Measurements from ENCODE around the gene ACAD11. TPM values are rescaled to one million over a fixed set of nuclear protein-coding genes. Genes with fewer than 3 reads are reported as not detected.

The ACAD11 gene
- total RNA-seq, 1 experiment from 2014 or later: 12.6 TPM

- H4K20me1 ChIP-seq (ENCODE audit: insufficient read depth): no peaks in the 10 kb centered on the region
- no peaks in the 10 kb centered on the region for H3K36me3 ChIP-seq (ENCODE audit: control insufficient read depth in 1 of 2, insufficient read depth in 2 of 2, low read length in 2 of 2)
- H3K4me3 ChIP-seq (replicated peaks in 1 of 2; ENCODE audit: low read depth in 1 of 2, low read length in 2 of 2): no peak overlapping the region
- ChIA-PET RAD21 (ENCODE audit: low non-redundant PET in 1 of 2, low total read pairs in 2 of 2, uncharacterized antibody in 2 of 2, unreplicated experiment in 2 of 2) (no interaction called here), POLR2A (no interaction called here), CTCF (no interaction called here)
- H3K9ac ChIP-seq (ENCODE audit: low read length): no peak overlapping the region
- H3K79me2 ChIP-seq (ENCODE audit: insufficient read depth, low read length): no peaks in the 10 kb centered on the region
- intact Hi-C loops (cut with micrococcal nuclease): no loop called here
- H3K9me2 ChIP-seq (ENCODE audit: insufficient read depth): no peaks in the 10 kb centered on the region
- H3K4me1 ChIP-seq (ENCODE audit: control insufficient read depth in 1 of 2, insufficient read depth in 2 of 2, low read length in 2 of 2): no peaks in the 10 kb centered on the region
- no peak for DNase-seq (ENCODE audit: low read depth, low spot score)
- TF ChIP-seq ATF3 (IDR thresholded peaks at IDR 0.05): no peak
- TF ChIP-seq, protein P1, sequence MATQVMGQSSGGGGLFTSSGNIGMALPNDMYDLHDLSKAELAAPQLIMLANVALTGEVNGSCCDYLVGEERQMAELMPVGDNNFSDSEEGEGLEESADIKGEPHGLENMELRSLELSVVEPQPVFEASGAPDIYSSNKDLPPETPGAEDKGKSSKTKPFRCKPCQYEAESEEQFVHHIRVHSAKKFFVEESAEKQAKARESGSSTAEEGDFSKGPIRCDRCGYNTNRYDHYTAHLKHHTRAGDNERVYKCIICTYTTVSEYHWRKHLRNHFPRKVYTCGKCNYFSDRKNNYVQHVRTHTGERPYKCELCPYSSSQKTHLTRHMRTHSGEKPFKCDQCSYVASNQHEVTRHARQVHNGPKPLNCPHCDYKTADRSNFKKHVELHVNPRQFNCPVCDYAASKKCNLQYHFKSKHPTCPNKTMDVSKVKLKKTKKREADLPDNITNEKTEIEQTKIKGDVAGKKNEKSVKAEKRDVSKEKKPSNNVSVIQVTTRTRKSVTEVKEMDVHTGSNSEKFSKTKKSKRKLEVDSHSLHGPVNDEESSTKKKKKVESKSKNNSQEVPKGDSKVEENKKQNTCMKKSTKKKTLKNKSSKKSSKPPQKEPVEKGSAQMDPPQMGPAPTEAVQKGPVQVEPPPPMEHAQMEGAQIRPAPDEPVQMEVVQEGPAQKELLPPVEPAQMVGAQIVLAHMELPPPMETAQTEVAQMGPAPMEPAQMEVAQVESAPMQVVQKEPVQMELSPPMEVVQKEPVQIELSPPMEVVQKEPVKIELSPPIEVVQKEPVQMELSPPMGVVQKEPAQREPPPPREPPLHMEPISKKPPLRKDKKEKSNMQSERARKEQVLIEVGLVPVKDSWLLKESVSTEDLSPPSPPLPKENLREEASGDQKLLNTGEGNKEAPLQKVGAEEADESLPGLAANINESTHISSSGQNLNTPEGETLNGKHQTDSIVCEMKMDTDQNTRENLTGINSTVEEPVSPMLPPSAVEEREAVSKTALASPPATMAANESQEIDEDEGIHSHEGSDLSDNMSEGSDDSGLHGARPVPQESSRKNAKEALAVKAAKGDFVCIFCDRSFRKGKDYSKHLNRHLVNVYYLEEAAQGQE (IDR thresholded peaks at IDR 0.05; ENCODE audit: low read depth): no peak
- no peak for TF ChIP-seq YY1 (IDR thresholded peaks at IDR 0.05; ENCODE audit: extremely low read depth, insufficient replicate concordance, low read depth, low read length)
- ATAC-seq: no peak
- no peak overlapping the region for H3K27ac ChIP-seq (ENCODE audit: low read depth, low read length)
- no peak overlapping the region for H3K4me2 ChIP-seq (ENCODE audit: low read length)
- no peaks in the 10 kb centered on the region for H3K9me3 ChIP-seq (ENCODE audit: control insufficient read depth in 1 of 2, insufficient read depth in 1 of 2, low read depth in 1 of 2, low read length in 2 of 2)
- no peaks in the 10 kb centered on the region for H3K27me3 ChIP-seq (ENCODE audit: insufficient read depth, low read length)
- H2AFZ ChIP-seq (ENCODE audit: low read depth, low read length, poor library complexity, severe bottlenecking): no peak overlapping the region
- no TSS peak for BruUV-seq (replicated peaks)
These were observed 65.7 kb downstream of the ACAD11 start for GRCh38 chr3:132593947-132594323.

DNA sequence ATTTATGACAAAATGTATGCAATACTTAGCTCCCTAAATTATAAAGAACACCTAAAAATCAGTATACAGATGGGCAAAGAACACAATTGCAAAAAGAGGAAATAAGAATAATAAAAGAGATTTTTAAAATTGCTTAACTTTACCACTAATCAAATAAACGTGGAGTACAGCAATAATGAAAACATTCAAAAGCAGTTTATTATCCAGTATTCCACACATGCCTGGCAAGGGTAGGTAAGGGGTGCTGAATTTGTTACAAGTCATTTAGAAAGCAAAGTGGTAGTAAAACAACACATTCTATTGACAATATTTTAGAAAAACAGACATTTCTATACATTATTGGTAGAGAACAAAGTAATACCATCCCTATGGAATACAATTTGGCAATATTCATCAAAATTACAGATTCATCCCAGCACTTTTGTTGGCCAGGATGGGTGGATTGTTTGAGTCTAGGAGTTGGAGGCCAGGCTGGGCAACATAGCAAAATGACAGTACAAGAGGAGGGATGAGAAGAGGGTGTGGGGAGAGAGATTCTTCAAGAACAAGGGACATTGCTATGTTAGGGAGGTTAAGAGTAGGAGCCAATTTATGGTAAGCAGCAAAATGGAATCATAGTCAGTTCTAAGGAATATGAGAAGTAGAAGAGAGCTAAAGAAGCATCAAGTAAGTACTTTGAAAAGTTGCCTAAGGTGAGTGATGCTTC, 66.2 kb downstream of the ACAD11 start:
- intact Hi-C loops (cut with micrococcal nuclease): no loop called here
- no peaks in the 10 kb centered on the region for H3K4me1 ChIP-seq (ENCODE audit: control insufficient read depth in 1 of 2, insufficient read depth in 2 of 2, low read length in 2 of 2)
- ATAC-seq: no peak
- no peak overlapping the region for H3K4me3 ChIP-seq (replicated peaks in 1 of 2; ENCODE audit: low read depth in 1 of 2, low read length in 2 of 2)
- ChIA-PET POLR2A (no interaction called here), RAD21 (ENCODE audit: low non-redundant PET in 1 of 2, low total read pairs in 2 of 2, uncharacterized antibody in 2 of 2, unreplicated experiment in 2 of 2) (no interaction called here), CTCF (no interaction called here)
- no peaks in the 10 kb centered on the region for H3K9me3 ChIP-seq (ENCODE audit: control insufficient read depth in 1 of 2, insufficient read depth in 1 of 2, low read depth in 1 of 2, low read length in 2 of 2)
- H3K27ac ChIP-seq (ENCODE audit: low read depth, low read length): no peak overlapping the region
- no peak overlapping the region for H3K4me2 ChIP-seq (ENCODE audit: low read length)
- no peaks in the 10 kb centered on the region for H3K79me2 ChIP-seq (ENCODE audit: insufficient read depth, low read length)
- H2AFZ ChIP-seq (ENCODE audit: low read depth, low read length, poor library complexity, severe bottlenecking): no peak overlapping the region
- no peaks in the 10 kb centered on the region for H3K9me2 ChIP-seq (ENCODE audit: insufficient read depth)
- H3K9ac ChIP-seq (ENCODE audit: low read length): no peak overlapping the region
- no peak for DNase-seq (ENCODE audit: low read depth, low spot score)
- BruUV-seq (replicated peaks): no TSS peak
- H4K20me1 ChIP-seq (ENCODE audit: insufficient read depth): no peaks in the 10 kb centered on the region
- no peaks in the 10 kb centered on the region for H3K36me3 ChIP-seq (ENCODE audit: control insufficient read depth in 1 of 2, insufficient read depth in 2 of 2, low read length in 2 of 2)
- H3K27me3 ChIP-seq (ENCODE audit: insufficient read depth, low read length): no peaks in the 10 kb centered on the region
- no peak for TF ChIP-seq FOSL1 (IDR thresholded peaks at IDR 0.05; ENCODE audit: low read depth)
- no peak for TF ChIP-seq ATF3 (IDR thresholded peaks at IDR 0.05)
- TF ChIP-seq EZH2 (IDR thresholded peaks at IDR 0.05): no peak
- TF ChIP-seq SIN3A (IDR thresholded peaks at IDR 0.05; ENCODE audit: low read depth): no peak
- no peak for TF ChIP-seq YY1 (IDR thresholded peaks at IDR 0.05; ENCODE audit: extremely low read depth, insufficient replicate concordance, low read depth, low read length)
- TF ChIP-seq, protein P1 (IDR thresholded peaks at IDR 0.05; ENCODE audit: low read depth): no peak
- TF ChIP-seq EGR1 (IDR thresholded peaks at IDR 0.05; ENCODE audit: low read depth): no peak
- no peak for TF ChIP-seq CEBPB (IDR thresholded peaks at IDR 0.05; ENCODE audit: low read depth)
- TF ChIP-seq CBX3 (IDR thresholded peaks at IDR 0.05; ENCODE audit: low read depth): no peak
- TF ChIP-seq ZNF274 (IDR thresholded peaks at IDR 0.05; ENCODE audit: low read depth, low read length): no peak

All from HCT116 (cell line).